ENCODE measurements around the gene APOL3. TPM values are rescaled to one million over a fixed set of nuclear protein-coding genes. Genes with fewer than 3 reads are reported as not detected.

Gene APOL3
- total RNA-seq, 1 donor from 2014 or later: not detected

GRCh38 chr22:36136475-36136874, 24.1 kb downstream of the APOL3 start:
- H3K4me1 Mint-ChIP-seq: no peaks in the 10 kb centered on the region
- no peak for DNase-seq (ENCODE audit: low read depth, low spot score)
- H3K27ac Mint-ChIP-seq (ENCODE audit: unreplicated experiment): no peak overlapping the region
- no peak overlapping the region for H3K4me3 Mint-ChIP-seq
- no peaks in the 10 kb centered on the region for H3K9me3 Mint-ChIP-seq
- H3K27me3 Mint-ChIP-seq (ENCODE audit: low read depth): peaks cover 12% of the 10 kb centered on the region
- TF ChIP-seq CTCF (conservative IDR thresholded peaks at IDR 0.05): no peak
- no peaks in the 10 kb centered on the region for H3K36me3 Mint-ChIP-seq (ENCODE audit: low read depth)

GRCh38 chr22:36135306-36135980, 25.1 kb downstream of the APOL3 start:
- no peak for DNase-seq (ENCODE audit: low read depth, low spot score)
- Mint-ChIP-seq H3K9me3 (no peaks in the 10 kb centered on the region), H3K4me3 (no peak overlapping the region), H3K36me3 (ENCODE audit: low read depth) (no peaks in the 10 kb centered on the region), H3K4me1 (no peaks in the 10 kb centered on the region), H3K27ac (ENCODE audit: unreplicated experiment) (no peak overlapping the region), H3K27me3 (ENCODE audit: low read depth) (peaks cover 22% of the 10 kb centered on the region)
- TF ChIP-seq CTCF (conservative IDR thresholded peaks at IDR 0.05): no peak

- no peaks in the 10 kb centered on the region for H3K36me3 Mint-ChIP-seq (ENCODE audit: low read depth)
- TF ChIP-seq CTCF (conservative IDR thresholded peaks at IDR 0.05): no peak
- DNase-seq (ENCODE audit: low read depth, low spot score): no peak
- H3K27ac Mint-ChIP-seq (ENCODE audit: unreplicated experiment): no peak overlapping the region
- H3K4me1 Mint-ChIP-seq: no peaks in the 10 kb centered on the region
- H3K9me3 Mint-ChIP-seq: no peaks in the 10 kb centered on the region
- no peak overlapping the region for H3K4me3 Mint-ChIP-seq
- H3K27me3 Mint-ChIP-seq (ENCODE audit: low read depth): peaks cover 33% of the 10 kb centered on the region
Observed at GRCh38 chr22:36134182-36134581, 26.4 kb downstream of the APOL3 start.

DNA sequence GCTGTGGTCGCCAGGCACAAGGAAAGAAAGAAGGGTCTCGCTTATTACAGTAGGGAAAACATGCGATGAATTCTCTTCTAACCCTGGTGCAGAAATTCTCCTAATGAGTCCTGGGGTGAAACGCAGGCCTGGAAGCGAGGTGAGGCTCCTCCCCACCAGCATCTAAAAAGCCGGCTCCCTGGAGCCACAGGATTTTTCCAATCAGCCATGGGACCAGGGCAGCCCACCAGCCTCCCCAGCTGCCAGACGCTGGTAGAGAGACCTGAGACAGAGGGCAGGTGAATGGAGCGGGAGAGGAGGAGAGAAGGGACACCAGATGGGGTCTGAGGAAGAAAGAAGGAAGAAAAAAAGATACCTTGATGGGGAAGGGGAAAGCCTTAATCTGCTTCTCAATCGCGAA, 28.6 kb downstream of the APOL3 start:
- Mint-ChIP-seq H3K4me3 (no peak overlapping the region), H3K9me3 (no peaks in the 10 kb centered on the region), H3K36me3 (ENCODE audit: low read depth) (no peaks in the 10 kb centered on the region), H3K4me1 (no peaks in the 10 kb centered on the region), H3K27me3 (ENCODE audit: low read depth) (peaks cover 51% of the 10 kb centered on the region), H3K27ac (ENCODE audit: unreplicated experiment) (no peak overlapping the region)
- no peak for TF ChIP-seq CTCF (conservative IDR thresholded peaks at IDR 0.05)
- no peak for DNase-seq (ENCODE audit: low read depth, low spot score)

GRCh38 chr22:36129486-36130388, 30.8 kb downstream of the APOL3 start:
- H3K9me3 Mint-ChIP-seq: no peaks in the 10 kb centered on the region
- DNase-seq (ENCODE audit: low read depth, low spot score): no peak
- no peak overlapping the region for H3K27ac Mint-ChIP-seq (ENCODE audit: unreplicated experiment)
- H3K4me3 Mint-ChIP-seq: no peak overlapping the region
- no peaks in the 10 kb centered on the region for H3K36me3 Mint-ChIP-seq (ENCODE audit: low read depth)
- H3K27me3 Mint-ChIP-seq (ENCODE audit: low read depth): peaks cover 56% of the 10 kb centered on the region
- TF ChIP-seq CTCF (conservative IDR thresholded peaks at IDR 0.05): no peak
- no peaks in the 10 kb centered on the region for H3K4me1 Mint-ChIP-seq

Data from neural crest cell (in vitro differentiated cells).